ENCODE results near the gene ADCY5. TPM values are rescaled to one million over a fixed set of nuclear protein-coding genes. Genes with fewer than 3 reads are reported as not detected.

ADCY5 gene
- total RNA-seq, 1 experiment from 2014 or later = 1.4 TPM

DNA sequence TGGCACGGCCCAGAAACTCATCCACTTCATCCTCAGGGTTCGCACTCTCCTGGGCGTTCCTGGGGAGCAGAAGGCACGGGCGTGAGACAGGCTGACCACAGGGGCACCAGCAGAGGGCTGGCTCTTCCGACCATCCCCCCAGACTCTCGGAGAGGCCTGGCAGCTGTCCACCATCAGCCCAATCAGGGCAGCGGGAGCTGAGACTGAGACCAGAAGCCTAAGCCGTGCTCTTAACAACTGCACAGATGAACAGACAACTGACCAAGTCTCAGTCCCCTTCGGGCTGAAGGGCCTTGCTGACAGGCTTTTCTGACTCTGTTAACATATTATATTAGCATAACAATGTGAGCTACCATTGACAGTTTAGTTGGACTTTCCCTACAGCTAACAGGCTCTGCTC lies 129.1 kb downstream of the ADCY5 start:
- H3K36me3 ChIP-seq (ENCODE audit: control insufficient read depth, insufficient read depth, low read length) = no peaks in the 10 kb centered on the region
- no TSS peak for BruUV-seq (replicated peaks)
- H3K9me3 ChIP-seq (ENCODE audit: control insufficient read depth, insufficient read depth, low read depth, low read length) = no peaks in the 10 kb centered on the region
- ATAC-seq (no peak), DNase-seq (ENCODE audit: low read depth, low spot score) (no peak)
- H3K27me3 ChIP-seq (ENCODE audit: control insufficient read depth, insufficient read depth, low read length) = peaks cover 11% of the 10 kb centered on the region
- no peaks in the 10 kb centered on the region for H3K4me1 ChIP-seq (ENCODE audit: control insufficient read depth, insufficient read depth, low read length)
- no peak overlapping the region for H3K27ac ChIP-seq (ENCODE audit: low read length)
- CTCF ChIA-PET = no interaction called here
- intact Hi-C loops (cut with micrococcal nuclease; ENCODE audit: unreplicated experiment) (no loop called here), in situ Hi-C loops (cut with HindIII; ENCODE audit: low pct_unique_long_range_greater_than_20kb, low sequenced_read_pairs) (no loop called here)
- no peak overlapping the region for H3K4me3 ChIP-seq (ENCODE audit: low read depth in 2 of 2, low read length in 2 of 2)
- POLR2A ChIA-PET = no interaction called here
- no peak for TF ChIP-seq TCF7L2 (IDR thresholded peaks at IDR 0.05; ENCODE audit: low read depth, low read length)
- TF ChIP-seq, protein P1, sequence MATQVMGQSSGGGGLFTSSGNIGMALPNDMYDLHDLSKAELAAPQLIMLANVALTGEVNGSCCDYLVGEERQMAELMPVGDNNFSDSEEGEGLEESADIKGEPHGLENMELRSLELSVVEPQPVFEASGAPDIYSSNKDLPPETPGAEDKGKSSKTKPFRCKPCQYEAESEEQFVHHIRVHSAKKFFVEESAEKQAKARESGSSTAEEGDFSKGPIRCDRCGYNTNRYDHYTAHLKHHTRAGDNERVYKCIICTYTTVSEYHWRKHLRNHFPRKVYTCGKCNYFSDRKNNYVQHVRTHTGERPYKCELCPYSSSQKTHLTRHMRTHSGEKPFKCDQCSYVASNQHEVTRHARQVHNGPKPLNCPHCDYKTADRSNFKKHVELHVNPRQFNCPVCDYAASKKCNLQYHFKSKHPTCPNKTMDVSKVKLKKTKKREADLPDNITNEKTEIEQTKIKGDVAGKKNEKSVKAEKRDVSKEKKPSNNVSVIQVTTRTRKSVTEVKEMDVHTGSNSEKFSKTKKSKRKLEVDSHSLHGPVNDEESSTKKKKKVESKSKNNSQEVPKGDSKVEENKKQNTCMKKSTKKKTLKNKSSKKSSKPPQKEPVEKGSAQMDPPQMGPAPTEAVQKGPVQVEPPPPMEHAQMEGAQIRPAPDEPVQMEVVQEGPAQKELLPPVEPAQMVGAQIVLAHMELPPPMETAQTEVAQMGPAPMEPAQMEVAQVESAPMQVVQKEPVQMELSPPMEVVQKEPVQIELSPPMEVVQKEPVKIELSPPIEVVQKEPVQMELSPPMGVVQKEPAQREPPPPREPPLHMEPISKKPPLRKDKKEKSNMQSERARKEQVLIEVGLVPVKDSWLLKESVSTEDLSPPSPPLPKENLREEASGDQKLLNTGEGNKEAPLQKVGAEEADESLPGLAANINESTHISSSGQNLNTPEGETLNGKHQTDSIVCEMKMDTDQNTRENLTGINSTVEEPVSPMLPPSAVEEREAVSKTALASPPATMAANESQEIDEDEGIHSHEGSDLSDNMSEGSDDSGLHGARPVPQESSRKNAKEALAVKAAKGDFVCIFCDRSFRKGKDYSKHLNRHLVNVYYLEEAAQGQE (IDR thresholded peaks at IDR 0.05; ENCODE audit: insufficient read depth in 1 of 2, low read depth in 2 of 2, low read length in 1 of 2) = no peak
- TF ChIP-seq, protein P2, sequence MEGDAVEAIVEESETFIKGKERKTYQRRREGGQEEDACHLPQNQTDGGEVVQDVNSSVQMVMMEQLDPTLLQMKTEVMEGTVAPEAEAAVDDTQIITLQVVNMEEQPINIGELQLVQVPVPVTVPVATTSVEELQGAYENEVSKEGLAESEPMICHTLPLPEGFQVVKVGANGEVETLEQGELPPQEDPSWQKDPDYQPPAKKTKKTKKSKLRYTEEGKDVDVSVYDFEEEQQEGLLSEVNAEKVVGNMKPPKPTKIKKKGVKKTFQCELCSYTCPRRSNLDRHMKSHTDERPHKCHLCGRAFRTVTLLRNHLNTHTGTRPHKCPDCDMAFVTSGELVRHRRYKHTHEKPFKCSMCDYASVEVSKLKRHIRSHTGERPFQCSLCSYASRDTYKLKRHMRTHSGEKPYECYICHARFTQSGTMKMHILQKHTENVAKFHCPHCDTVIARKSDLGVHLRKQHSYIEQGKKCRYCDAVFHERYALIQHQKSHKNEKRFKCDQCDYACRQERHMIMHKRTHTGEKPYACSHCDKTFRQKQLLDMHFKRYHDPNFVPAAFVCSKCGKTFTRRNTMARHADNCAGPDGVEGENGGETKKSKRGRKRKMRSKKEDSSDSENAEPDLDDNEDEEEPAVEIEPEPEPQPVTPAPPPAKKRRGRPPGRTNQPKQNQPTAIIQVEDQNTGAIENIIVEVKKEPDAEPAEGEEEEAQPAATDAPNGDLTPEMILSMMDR (IDR thresholded peaks at IDR 0.05) = no peak
- TF ChIP-seq SIN3A (IDR thresholded peaks at IDR 0.05; ENCODE audit: borderline replicate concordance, insufficient read depth, low read depth, low read length) = no peak
- TF ChIP-seq POLR2AphosphoS5 (IDR thresholded peaks at IDR 0.05; ENCODE audit: low read depth, low read length) = no peak

DNA sequence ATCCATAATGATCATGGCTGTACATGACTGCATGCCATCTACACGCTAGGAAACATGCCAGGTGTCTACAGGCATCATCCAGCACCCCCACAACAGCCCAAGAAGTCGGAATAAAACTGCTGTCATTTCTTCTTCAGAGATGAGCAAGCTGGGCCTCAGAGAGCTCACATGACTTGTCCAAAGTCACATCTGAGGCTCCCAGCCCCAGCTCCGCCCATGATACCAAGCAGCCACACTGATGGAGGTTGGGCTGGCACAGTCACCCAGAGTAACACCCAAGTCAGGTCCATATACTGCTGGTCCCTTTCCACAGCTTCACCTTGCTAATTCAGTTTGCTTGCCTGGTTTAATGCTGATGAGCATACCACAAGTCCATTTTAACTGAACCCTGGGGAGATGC lies 130.5 kb downstream of the ADCY5 start:
- CTCF ChIA-PET = no interaction called here
- Histone ChIP-seq H3K27me3 (ENCODE audit: control insufficient read depth, insufficient read depth, low read length) (peaks cover 14% of the 10 kb centered on the region), H3K27ac (ENCODE audit: low read length) (no peak overlapping the region), H3K36me3 (ENCODE audit: control insufficient read depth, insufficient read depth, low read length) (no peaks in the 10 kb centered on the region), H3K9me3 (ENCODE audit: control insufficient read depth, insufficient read depth, low read depth, low read length) (no peaks in the 10 kb centered on the region), H3K4me1 (ENCODE audit: control insufficient read depth, insufficient read depth, low read length) (no peaks in the 10 kb centered on the region), H3K4me3 (ENCODE audit: low read depth in 2 of 2, low read length in 2 of 2) (no peak overlapping the region)
- intact Hi-C loops (cut with micrococcal nuclease; ENCODE audit: unreplicated experiment) (no loop called here), in situ Hi-C loops (cut with HindIII; ENCODE audit: low pct_unique_long_range_greater_than_20kb, low sequenced_read_pairs) (no loop called here)
- TF ChIP-seq TCF7L2 (IDR thresholded peaks at IDR 0.05; ENCODE audit: low read depth, low read length) = no peak
- BruUV-seq (replicated peaks) = no TSS peak
- ATAC-seq (no peak), DNase-seq (ENCODE audit: low read depth, low spot score) (no peak)
- POLR2A ChIA-PET = no interaction called here

DNA sequence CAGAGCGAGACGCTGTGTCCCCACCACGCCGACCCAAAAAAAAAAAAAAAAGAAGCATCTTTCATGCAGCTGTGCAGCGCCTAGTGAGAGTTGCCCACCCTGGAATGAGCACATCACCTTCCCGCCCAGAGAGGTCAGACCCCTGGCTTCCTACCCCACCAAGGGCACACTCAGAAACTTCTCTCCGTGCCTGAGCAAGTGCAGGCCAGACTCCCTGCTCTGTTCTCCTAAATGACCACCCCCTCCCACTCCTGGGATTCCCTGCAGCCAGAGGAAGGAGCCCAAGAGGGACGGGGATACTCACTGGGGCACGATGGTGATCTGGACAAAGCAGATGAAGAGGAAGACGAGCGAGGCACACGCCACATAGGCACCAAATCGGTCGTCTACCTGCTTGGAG lies 131.2 kb downstream of the ADCY5 start:
- no peaks in the 10 kb centered on the region for H3K4me1 ChIP-seq (ENCODE audit: control insufficient read depth, insufficient read depth, low read length)
- no peak for ATAC-seq
- no peak for DNase-seq (ENCODE audit: low read depth, low spot score)
- H3K27ac ChIP-seq (ENCODE audit: low read length) = no peak overlapping the region
- no peak for TF ChIP-seq POLR2AphosphoS5 (IDR thresholded peaks at IDR 0.05; ENCODE audit: low read depth, low read length)
- TF ChIP-seq TCF7L2 (IDR thresholded peaks at IDR 0.05; ENCODE audit: low read depth, low read length) = no peak
- TF ChIP-seq, protein P2 (IDR thresholded peaks at IDR 0.05) = no peak
- TF ChIP-seq, protein P1 (IDR thresholded peaks at IDR 0.05; ENCODE audit: insufficient read depth in 1 of 2, low read depth in 2 of 2, low read length in 1 of 2) = no peak
- TF ChIP-seq SIN3A (IDR thresholded peaks at IDR 0.05; ENCODE audit: borderline replicate concordance, insufficient read depth, low read depth, low read length) = no peak
- H3K36me3 ChIP-seq (ENCODE audit: control insufficient read depth, insufficient read depth, low read length) = no peaks in the 10 kb centered on the region
- no peaks in the 10 kb centered on the region for H3K9me3 ChIP-seq (ENCODE audit: control insufficient read depth, insufficient read depth, low read depth, low read length)
- peaks cover 14% of the 10 kb centered on the region for H3K27me3 ChIP-seq (ENCODE audit: control insufficient read depth, insufficient read depth, low read length)
- ChIA-PET CTCF (no interaction called here), POLR2A (no interaction called here)
- BruUV-seq (replicated peaks) = no TSS peak
- H3K4me3 ChIP-seq (ENCODE audit: low read depth in 2 of 2, low read length in 2 of 2) = no peak overlapping the region
- in situ Hi-C loops (cut with HindIII; ENCODE audit: low pct_unique_long_range_greater_than_20kb, low sequenced_read_pairs) (no loop called here), intact Hi-C loops (cut with micrococcal nuclease; ENCODE audit: unreplicated experiment) (no loop called here)

All from Panc1 (cell line).